Measurements from ENCODE around the gene ZBTB20. TPM values are rescaled to one million over a fixed set of nuclear protein-coding genes. Genes with fewer than 3 reads are reported as not detected.

ZBTB20 gene
- total and polyA plus RNA-seq, 2 donors (not counting 1 experiment from before 2014, with no cell fraction given): 4.0 to 123 TPM

DNA sequence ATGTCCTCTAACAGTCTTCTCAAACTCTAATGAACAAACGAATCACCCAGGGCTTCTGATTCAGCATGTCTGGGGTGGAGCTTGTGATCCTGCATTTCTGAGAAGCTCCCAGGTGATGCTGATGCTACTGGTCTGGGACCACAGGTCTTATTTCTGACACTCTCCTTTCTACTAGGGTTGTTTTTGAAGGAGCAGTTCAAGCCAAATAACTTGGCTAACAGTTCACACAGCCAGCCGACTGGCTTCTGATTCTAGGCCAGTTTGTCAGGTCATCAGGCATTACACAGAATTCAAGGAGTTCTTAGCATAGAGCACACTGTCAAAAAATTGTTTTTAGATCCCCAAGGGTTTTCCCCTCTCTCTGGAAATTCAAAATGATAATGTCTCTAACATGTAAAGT lies 752.5 kb downstream of the ZBTB20 start:
- no peaks in the 10 kb centered on the region for H3K9me3 ChIP-seq (ENCODE audit: control extremely low read depth in 1 of 3, control insufficient read depth in 2 of 3, insufficient read depth in 1 of 3, low read length in 2 of 3)
- no peaks in the 10 kb centered on the region for H3K36me3 ChIP-seq (replicated peaks in 1 of 2; ENCODE audit: control extremely low read depth in 1 of 2, control insufficient read depth in 1 of 2, extremely low read depth in 1 of 2, insufficient read depth in 2 of 2, low read length in 1 of 2)
- no peaks in the 10 kb centered on the region for H3K27me3 ChIP-seq (replicated peaks in 1 of 4; ENCODE audit: control extremely low read depth in 1 of 4, control insufficient read depth in 3 of 4, insufficient read depth in 4 of 4, low read length in 3 of 4)
- DNase-seq (no peak), ATAC-seq (ENCODE audit: low read depth) (no peak)
- intact Hi-C loops (cut with micrococcal nuclease): no loop called here
- no peak overlapping the region for H3K27ac ChIP-seq (ENCODE audit: low read length in 2 of 2)
- H2AFZ ChIP-seq (ENCODE audit: insufficient read depth, low read depth, low read length, poor library complexity, severe bottlenecking): no peak overlapping the region
- no peaks in the 10 kb centered on the region for H3K9me3 Mint-ChIP-seq (ENCODE audit: insufficient read depth)
- CTCF ChIA-PET: interaction anchor here (0.8 to 2.5 kb wide), 7 partner anchors 8 to 191 kb away, joined by 3 to 18 read pairs (median 3); no protein-coding TSS in a partner anchor
- 100% methylated on average over 1 of the region's 2 CpGs for WGBS (ENCODE audit: insufficient coverage)
- H3K4me3 ChIP-seq (ENCODE audit: control extremely low read depth in 1 of 5, extremely low read depth in 1 of 5, insufficient read depth in 1 of 5, low read depth in 2 of 5, low read length in 4 of 5): no peak overlapping the region
- no peak overlapping the region for H3K27ac Mint-ChIP-seq
- TF ChIP-seq, protein P1, sequence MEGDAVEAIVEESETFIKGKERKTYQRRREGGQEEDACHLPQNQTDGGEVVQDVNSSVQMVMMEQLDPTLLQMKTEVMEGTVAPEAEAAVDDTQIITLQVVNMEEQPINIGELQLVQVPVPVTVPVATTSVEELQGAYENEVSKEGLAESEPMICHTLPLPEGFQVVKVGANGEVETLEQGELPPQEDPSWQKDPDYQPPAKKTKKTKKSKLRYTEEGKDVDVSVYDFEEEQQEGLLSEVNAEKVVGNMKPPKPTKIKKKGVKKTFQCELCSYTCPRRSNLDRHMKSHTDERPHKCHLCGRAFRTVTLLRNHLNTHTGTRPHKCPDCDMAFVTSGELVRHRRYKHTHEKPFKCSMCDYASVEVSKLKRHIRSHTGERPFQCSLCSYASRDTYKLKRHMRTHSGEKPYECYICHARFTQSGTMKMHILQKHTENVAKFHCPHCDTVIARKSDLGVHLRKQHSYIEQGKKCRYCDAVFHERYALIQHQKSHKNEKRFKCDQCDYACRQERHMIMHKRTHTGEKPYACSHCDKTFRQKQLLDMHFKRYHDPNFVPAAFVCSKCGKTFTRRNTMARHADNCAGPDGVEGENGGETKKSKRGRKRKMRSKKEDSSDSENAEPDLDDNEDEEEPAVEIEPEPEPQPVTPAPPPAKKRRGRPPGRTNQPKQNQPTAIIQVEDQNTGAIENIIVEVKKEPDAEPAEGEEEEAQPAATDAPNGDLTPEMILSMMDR (IDR thresholded peaks at IDR 0.05): no peak
- no peak for TF ChIP-seq EZH2 (IDR thresholded peaks at IDR 0.05; ENCODE audit: borderline replicate concordance, insufficient read depth, low read depth, low read length, poor library complexity, severe bottlenecking)
- H3K4me3 Mint-ChIP-seq: no peak overlapping the region
- H4K20me1 ChIP-seq (ENCODE audit: control insufficient read depth, insufficient read depth, low read length, poor library complexity, severe bottlenecking): peaks cover 8% of the 10 kb centered on the region
- H3K9ac ChIP-seq (ENCODE audit: low read length): no peak overlapping the region
- no peaks in the 10 kb centered on the region for H3K4me1 ChIP-seq (ENCODE audit: control insufficient read depth in 2 of 2, insufficient read depth in 2 of 2, low read length in 2 of 2)
- no peaks in the 10 kb centered on the region for H3K79me2 ChIP-seq (ENCODE audit: control insufficient read depth, insufficient read depth, low read length)
- peaks cover 9% of the 10 kb centered on the region for H3K4me1 Mint-ChIP-seq
- POLR2A ChIA-PET: no interaction called here
- no peak overlapping the region for H3K4me2 ChIP-seq (replicated peaks; ENCODE audit: low read depth, low read length, poor library complexity, severe bottlenecking)
- no peaks in the 10 kb centered on the region for H3K27me3 Mint-ChIP-seq

DNA sequence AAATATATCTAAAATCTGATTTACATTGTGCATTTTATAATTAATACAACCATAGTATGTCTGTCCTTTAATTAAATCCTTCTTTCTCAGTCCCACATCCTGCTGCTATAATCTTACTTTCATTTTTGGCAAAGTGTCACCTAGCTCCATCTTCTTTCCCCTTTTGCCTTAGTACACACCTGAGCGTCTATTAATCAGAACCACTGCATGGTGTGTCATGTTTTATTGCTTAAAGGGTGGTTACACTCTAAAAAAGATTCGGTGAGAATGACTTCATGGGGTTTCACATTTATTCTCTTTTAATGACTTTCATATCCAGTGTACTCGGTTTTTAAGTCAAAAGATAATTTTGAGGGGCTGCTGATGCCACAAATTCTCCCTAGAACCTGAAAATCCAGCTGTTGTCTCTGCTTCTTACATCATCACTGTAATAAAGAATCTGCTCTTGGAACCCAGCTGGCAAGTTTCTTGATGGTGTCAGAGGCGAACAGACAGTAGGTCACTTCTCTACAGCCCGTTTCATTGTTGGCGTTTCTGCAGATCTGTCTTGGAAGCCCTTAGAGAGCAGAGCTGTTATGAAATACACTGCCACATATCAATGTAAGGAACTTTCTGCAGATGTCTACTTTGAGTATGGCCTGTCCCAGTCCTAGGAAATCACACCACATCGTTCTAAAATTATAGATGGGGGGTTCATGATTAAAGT lies 753.6 kb downstream of the ZBTB20 start:
- Mint-ChIP-seq H3K9me3 (ENCODE audit: insufficient read depth) (no peaks in the 10 kb centered on the region), H3K27me3 (no peaks in the 10 kb centered on the region), H3K4me1 (peaks cover 12% of the 10 kb centered on the region), H3K4me3 (no peak overlapping the region), H3K27ac (no peak overlapping the region)
- no peak overlapping the region for H3K4me2 ChIP-seq (replicated peaks; ENCODE audit: low read depth, low read length, poor library complexity, severe bottlenecking)
- ATAC-seq (ENCODE audit: low read depth): no peak
- no peak overlapping the region for H3K4me3 ChIP-seq (ENCODE audit: control extremely low read depth in 1 of 5, extremely low read depth in 1 of 5, insufficient read depth in 1 of 5, low read depth in 2 of 5, low read length in 4 of 5)
- H3K9me3 ChIP-seq (ENCODE audit: control extremely low read depth in 1 of 3, control insufficient read depth in 2 of 3, insufficient read depth in 1 of 3, low read length in 2 of 3): no peaks in the 10 kb centered on the region
- H3K4me1 ChIP-seq (ENCODE audit: control insufficient read depth in 2 of 2, insufficient read depth in 2 of 2, low read length in 2 of 2): no peaks in the 10 kb centered on the region
- H3K27me3 ChIP-seq (replicated peaks in 1 of 4; ENCODE audit: control extremely low read depth in 1 of 4, control insufficient read depth in 3 of 4, insufficient read depth in 4 of 4, low read length in 3 of 4): no peaks in the 10 kb centered on the region
- H4K20me1 ChIP-seq (ENCODE audit: control insufficient read depth, insufficient read depth, low read length, poor library complexity, severe bottlenecking): peaks cover 8% of the 10 kb centered on the region
- no peak overlapping the region for H2AFZ ChIP-seq (ENCODE audit: insufficient read depth, low read depth, low read length, poor library complexity, severe bottlenecking)
- H3K79me2 ChIP-seq (ENCODE audit: control insufficient read depth, insufficient read depth, low read length): no peaks in the 10 kb centered on the region
- ChIA-PET CTCF (interaction anchor here (0.8 to 2.5 kb wide), 5 partner anchors 9 to 32 kb away, joined by 3 to 18 read pairs (median 3); no protein-coding TSS in a partner anchor), POLR2A (interaction anchor here (0.6 kb wide), 1 partner anchor 9 kb away, joined by 4 read pairs; no protein-coding TSS in a partner anchor)
- WGBS (ENCODE audit: insufficient coverage): 100% methylated on average over 3 of the region's 7 CpGs
- H3K27ac ChIP-seq (ENCODE audit: low read length in 2 of 2): no peak overlapping the region
- intact Hi-C loops (cut with micrococcal nuclease): no loop called here
- no peak for TF ChIP-seq EZH2 (IDR thresholded peaks at IDR 0.05; ENCODE audit: borderline replicate concordance, insufficient read depth, low read depth, low read length, poor library complexity, severe bottlenecking)
- TF ChIP-seq, protein P1 (IDR thresholded peaks at IDR 0.05): no peak
- H3K36me3 ChIP-seq (replicated peaks in 1 of 2; ENCODE audit: control extremely low read depth in 1 of 2, control insufficient read depth in 1 of 2, extremely low read depth in 1 of 2, insufficient read depth in 2 of 2, low read length in 1 of 2): peaks cover 0 to 7% of the 10 kb centered on the region in 2 experiments
- H3K9ac ChIP-seq (ENCODE audit: low read length): no peak overlapping the region
- DNase-seq: no peak

Data from B cell (primary cell).